ENCODE data around the gene ACSF2.

ACSF2 gene

GRCh38 chr17:50381260-50381815, 44.7 kb upstream of the ACSF2 start:
- Histone ChIP-seq H3K27me3 (ENCODE audit: insufficient read depth, low read length, poor library complexity) (no peaks in the 10 kb centered on the region), H3K27ac (ENCODE audit: low read length) (no peak overlapping the region), H3K9ac (ENCODE audit: low read depth, low read length) (no peak overlapping the region), H4K20me1 (ENCODE audit: insufficient read depth, low read length) (peaks cover 7% of the 10 kb centered on the region; the same call in 1 of the 2 replicates), H3K79me2 (ENCODE audit: insufficient read depth, low read length) (no peaks in the 10 kb centered on the region), H3K36me3 (ENCODE audit: insufficient read depth, low read length) (peaks cover 93% of the 10 kb centered on the region), H3K9me3 (ENCODE audit: insufficient read depth, low read length, severe bottlenecking) (no peaks in the 10 kb centered on the region), H3K4me2 (ENCODE audit: insufficient read depth, low read length) (no peak overlapping the region), H3K4me3 (ENCODE audit: low read depth in 1 of 2, low read length in 2 of 2) (no peak overlapping the region), H3K4me1 (ENCODE audit: insufficient read depth, low read length) (peaks cover 3% of the 10 kb centered on the region), H2AFZ (ENCODE audit: low read depth, low read length) (no peak overlapping the region)
- ATAC-seq (ENCODE audit: insufficient read depth, low read depth) (no peak), DNase-seq (no peak)
- TF ChIP-seq CTCF (IDR thresholded peaks at IDR 0.05; ENCODE audit: borderline replicate concordance, extremely low read depth, low read length, poor library complexity, severe bottlenecking) (no peak), EZH2 (IDR thresholded peaks at IDR 0.05; ENCODE audit: borderline replicate concordance, low read depth, low read length, severe bottlenecking) (no peak)

GRCh38 chr17:50381920-50382319, 44.1 kb upstream of the ACSF2 start:
- H3K4me3 ChIP-seq (ENCODE audit: low read depth in 1 of 2, low read length in 2 of 2): no peak overlapping the region

DNA sequence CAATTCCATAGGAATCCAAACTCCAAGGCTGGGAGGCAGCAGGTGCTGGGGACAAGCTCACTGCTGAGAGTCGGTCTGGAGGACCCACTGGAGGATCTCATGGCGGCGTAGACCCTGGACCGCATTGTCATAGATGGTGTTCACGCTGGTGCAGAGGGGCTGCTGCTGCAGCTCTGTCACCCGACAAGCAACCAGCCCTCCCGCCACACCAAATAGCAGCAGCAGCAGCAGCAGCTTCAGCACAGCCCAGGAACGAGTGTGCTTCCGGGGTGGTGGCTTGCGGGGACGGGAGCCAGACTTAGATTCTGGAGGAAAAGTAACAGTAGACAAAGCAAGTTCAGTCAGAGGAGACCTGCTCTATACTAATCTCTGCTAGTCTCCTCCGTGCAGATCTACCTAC, 43.1 kb upstream of the ACSF2 start:
- Histone ChIP-seq H3K4me2 (ENCODE audit: insufficient read depth, low read length) (no peak overlapping the region), H3K9ac (ENCODE audit: low read depth, low read length) (no peak overlapping the region), H3K79me2 (ENCODE audit: insufficient read depth, low read length) (no peaks in the 10 kb centered on the region), H3K36me3 (ENCODE audit: insufficient read depth, low read length) (peaks cover 97% of the 10 kb centered on the region), H3K27me3 (ENCODE audit: insufficient read depth, low read length, poor library complexity) (no peaks in the 10 kb centered on the region), H3K4me1 (ENCODE audit: insufficient read depth, low read length) (no peaks in the 10 kb centered on the region; the same call in 1 of the 2 replicates), H3K4me3 (ENCODE audit: low read depth in 1 of 2, low read length in 2 of 2) (no peak overlapping the region), H2AFZ (ENCODE audit: low read depth, low read length) (no peak overlapping the region), H3K9me3 (ENCODE audit: insufficient read depth, low read length, severe bottlenecking) (no peaks in the 10 kb centered on the region), H4K20me1 (ENCODE audit: insufficient read depth, low read length) (peaks cover 10% of the 10 kb centered on the region; the same call in 1 of the 2 replicates), H3K27ac (ENCODE audit: low read length) (no peak overlapping the region)
- no peak for DNase-seq
- TF ChIP-seq EZH2 (IDR thresholded peaks at IDR 0.05; ENCODE audit: borderline replicate concordance, low read depth, low read length, severe bottlenecking): no peak
- no peak for TF ChIP-seq CTCF (IDR thresholded peaks at IDR 0.05; ENCODE audit: borderline replicate concordance, extremely low read depth, low read length, poor library complexity, severe bottlenecking)
- ATAC-seq (ENCODE audit: insufficient read depth, low read depth): no peak

More at GRCh38 chr17:50381920-50382319, 44.1 kb upstream of the ACSF2 start:
- Histone ChIP-seq H3K9me3 (ENCODE audit: insufficient read depth, low read length, severe bottlenecking) (no peaks in the 10 kb centered on the region), H2AFZ (ENCODE audit: low read depth, low read length) (no peak overlapping the region), H3K79me2 (ENCODE audit: insufficient read depth, low read length) (no peaks in the 10 kb centered on the region), H3K9ac (ENCODE audit: low read depth, low read length) (no peak overlapping the region), H3K36me3 (ENCODE audit: insufficient read depth, low read length) (peaks cover 93% of the 10 kb centered on the region), H3K4me2 (ENCODE audit: insufficient read depth, low read length) (no peak overlapping the region), H3K27ac (ENCODE audit: low read length) (no peak overlapping the region), H3K4me1 (ENCODE audit: insufficient read depth, low read length) (no peaks in the 10 kb centered on the region; the same call in 1 of the 2 replicates), H3K27me3 (ENCODE audit: insufficient read depth, low read length, poor library complexity) (no peaks in the 10 kb centered on the region), H4K20me1 (ENCODE audit: insufficient read depth, low read length) (peaks cover 10% of the 10 kb centered on the region; the same call in 1 of the 2 replicates)
- no peak for ATAC-seq (ENCODE audit: insufficient read depth, low read depth)
- TF ChIP-seq CTCF (IDR thresholded peaks at IDR 0.05; ENCODE audit: borderline replicate concordance, extremely low read depth, low read length, poor library complexity, severe bottlenecking) (no peak), EZH2 (IDR thresholded peaks at IDR 0.05; ENCODE audit: borderline replicate concordance, low read depth, low read length, severe bottlenecking) (no peak)
- no peak for DNase-seq
